Umbilical cord (tissue), 2 donors: ENCODE measurements around the gene C6orf136. TPM values are rescaled to one million over a fixed set of nuclear protein-coding genes. Genes with fewer than 3 reads are reported as not detected.

Experiments used
- DNase-seq: peaks from one replicate; pipeline ENCODE4 v3.0.0-alpha.2; 2015; ENCODE audit warnings: low spot score
- total RNA-seq: library from RNA; depleted of rRNA; stranded (reverse); fragments of >200 nt; gene quantifications from one replicate; pipeline ENCODE4 v1.2.3, GENCODE V29; 2014; ENCODE audit warnings: low replicate concordance; ENCODE audit not compliant: insufficient read depth

C6orf136 gene
- total RNA-seq, 1 donor from 2014 or later, result 11.8 TPM

GRCh38 chr6:30686009-30686907, 39.3 kb downstream of the C6orf136 start, which contains the start of gene PPP1R18:
Gene PPP1R18, minus strand, starts transcription at chr6:30686645. Its CDS starts 627 bp downstream, at chr6:30686018.
- DNase-seq, result peak; percentile 84

DNA sequence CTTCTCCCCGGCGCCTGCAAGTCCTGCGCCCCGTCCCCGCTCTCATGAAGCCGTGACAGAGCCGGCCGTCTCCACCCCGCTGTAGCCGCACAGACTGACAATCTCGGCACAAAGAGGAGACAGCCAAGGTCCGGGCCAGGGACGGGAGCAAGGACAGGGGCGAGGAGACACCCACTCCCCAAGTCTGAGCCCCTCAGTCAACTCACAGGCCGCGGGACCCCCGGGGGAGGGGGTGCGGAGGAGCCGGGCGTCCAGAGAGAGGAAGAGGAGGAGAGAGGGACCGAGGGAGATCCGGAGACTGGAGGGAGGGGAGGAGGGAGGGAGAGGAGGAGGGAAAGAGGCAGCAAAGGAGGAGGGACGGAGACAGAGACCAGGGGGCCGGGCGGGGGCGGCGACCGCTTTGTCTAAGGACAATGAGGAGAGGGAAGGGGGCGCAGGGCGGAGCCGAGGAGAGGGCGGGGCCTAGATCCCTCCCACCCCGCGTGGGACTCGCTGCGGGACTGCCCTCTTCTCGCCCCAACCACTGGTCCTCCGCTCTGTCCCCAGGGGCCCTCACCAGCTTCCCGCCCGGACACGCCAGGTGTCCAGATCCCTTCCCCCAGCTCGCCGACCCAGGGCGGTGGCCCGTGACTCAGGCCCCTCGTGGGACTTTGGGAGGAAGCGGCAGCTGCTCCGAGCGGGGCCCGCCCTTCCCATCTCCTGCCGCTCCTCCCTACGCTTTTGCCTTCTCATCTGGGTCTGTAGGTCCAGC, 40.1 kb downstream of the C6orf136 start:
- peak; percentile 96 for DNase-seq

DNA sequence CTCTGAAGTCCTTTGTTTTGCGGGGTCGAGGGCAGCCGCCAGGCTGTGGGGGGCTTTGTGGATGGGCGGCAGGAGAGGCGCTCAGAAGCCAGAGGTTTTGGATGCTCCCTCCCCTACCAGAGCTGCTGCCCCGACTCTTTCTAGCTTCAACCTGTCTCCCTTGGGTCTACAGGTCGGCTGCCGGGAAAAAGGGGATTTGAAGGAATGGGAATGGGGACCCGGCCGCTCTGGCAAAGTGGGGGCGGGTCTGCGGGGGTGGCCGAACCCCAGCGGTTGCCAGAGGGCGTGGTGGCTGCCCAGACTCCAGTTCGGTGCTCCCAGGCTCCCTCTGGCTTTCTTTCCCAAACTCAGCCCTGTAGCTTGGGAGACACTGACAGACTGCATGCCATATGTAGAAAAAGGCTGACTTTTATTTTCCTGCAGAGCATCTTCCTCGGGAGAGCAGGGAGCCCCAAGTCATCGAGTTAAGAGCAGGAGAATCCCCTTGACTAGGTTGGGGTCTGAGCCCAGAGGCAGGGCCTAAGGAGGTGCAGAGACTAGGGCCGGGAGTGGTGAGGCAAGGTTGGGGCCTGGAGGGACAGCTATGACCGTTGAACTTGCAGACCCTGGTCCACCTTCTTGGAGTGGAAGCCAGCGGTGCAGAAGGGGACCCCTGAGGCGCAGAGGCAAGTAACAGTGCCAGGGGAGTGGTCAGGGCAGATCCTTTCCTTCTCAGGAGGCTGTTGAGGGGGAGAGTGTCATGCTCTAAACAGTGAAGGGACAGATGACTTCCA, 40.9 kb downstream of the C6orf136 start:
- DNase-seq, result peak; percentile 70

DNA sequence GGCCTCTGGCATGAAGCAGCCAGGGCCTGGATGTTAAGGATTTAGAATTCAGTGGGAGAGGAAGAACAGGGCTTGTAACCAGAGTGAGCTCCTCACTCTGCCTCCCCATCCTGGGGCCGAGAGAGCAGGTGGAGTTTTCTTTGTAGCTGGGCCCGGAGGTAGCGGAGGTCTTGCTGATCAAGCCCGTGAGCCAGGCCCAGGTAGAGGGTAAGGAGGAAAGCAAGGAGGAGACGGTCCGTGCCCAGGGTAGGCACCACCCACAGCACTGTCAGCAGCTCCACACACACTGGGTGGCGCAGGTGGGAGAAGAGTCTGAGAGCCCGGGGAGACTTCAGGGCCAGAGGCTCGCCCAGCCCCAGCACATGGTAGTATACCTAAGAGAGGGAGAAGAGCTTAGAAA, 41.6 kb downstream of the C6orf136 start:
- no peak for DNase-seq

GRCh38 chr6:30689022-30689865, 42.3 kb downstream of the C6orf136 start:
- DNase-seq, result no peak

- DNase-seq, result no peak
These were observed 43.1 kb downstream of the C6orf136 start for GRCh38 chr6:30689985-30690384.

DNA sequence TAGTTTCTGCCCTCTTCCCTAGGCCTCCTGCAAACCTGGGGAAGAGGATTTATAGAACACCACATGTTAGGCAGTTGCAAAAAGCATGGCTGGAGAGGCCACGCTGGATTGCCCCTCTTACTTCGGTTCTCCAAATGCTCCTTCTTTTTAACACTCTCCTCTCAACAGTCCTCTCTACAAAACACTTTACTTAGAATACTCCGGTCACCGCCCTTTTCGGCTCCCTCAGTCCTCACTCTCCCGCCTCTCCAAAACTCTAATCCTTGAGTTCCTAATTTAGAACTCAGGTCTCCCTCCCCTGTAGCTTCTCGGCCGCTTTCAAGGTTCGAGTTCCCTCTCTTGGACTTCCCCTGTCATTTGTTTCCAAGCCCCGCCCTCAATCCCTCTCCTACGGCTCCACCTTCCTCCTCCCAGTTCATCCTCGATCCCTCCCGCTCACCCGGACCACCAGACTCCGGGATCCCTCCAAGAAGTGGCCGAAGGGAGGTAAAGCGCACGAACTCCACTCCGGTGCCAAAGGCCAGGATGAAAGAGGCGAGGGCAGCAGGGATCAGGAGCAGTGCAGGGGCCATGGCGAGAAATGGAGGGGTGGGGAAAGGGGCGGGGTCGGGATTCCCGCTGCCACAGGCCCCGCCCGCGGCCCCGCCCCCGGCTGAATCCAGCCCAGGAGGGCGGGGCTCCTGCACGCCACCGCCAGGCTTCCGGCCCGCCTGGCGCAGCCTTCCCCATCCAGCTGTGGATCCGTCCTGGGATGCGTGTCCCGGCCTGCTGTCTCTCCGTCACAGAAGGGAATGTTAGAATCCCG, 43.7 kb downstream of the C6orf136 start, which contains the start of gene NRM:
Gene NRM (minus strand): TSS at position 582 of the 805 bp plus-strand sequence. CDS start 10 bp downstream, at position 572.
- DNase-seq, result peak; percentile 96

- peak; percentile 18 for DNase-seq
These were observed 44.4 kb downstream of the C6orf136 start for GRCh38 chr6:30691208-30691847.

DNA sequence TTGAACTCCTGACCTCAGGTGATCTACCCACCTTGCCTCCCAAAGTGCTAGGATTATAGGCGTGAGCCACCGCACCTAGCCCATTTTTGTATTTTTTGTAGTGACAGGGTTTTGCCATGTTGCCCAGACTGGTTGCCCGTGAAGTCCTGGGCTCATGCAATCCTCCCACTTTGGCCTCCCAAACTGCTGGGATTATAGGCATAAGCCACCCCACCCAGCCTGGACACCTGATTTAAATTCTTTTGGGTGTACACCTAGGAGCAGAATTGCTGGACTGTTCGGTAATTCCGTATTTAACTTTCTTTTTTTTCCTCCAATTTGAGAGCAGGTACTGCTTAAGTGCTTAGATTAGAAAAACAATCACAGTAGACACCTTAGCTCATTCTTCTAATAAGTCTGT, 49.5 kb downstream of the C6orf136 start:
- no peak for DNase-seq

DNA sequence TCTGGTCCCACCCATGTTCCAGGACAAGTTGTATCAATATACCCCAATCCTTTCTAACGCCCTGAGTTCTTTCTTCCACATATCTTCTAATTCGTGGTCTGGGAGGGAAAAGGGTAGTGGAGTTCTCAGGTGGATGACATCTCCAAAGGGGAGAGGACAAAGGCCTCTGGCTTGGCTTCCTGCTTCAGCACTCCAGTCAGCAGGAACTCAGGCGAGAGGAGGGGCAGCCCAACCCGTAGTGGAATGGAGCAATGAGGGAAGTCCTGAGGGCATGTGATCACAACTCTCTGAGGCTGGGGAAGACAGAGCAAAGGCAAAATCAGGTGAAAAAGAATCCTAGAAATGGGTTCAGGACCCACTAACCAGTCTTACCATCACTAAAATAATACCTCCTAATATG, 53.4 kb downstream of the C6orf136 start:
- DNase-seq, result no peak

Other genes with a start within 250 kb of the C6orf136 start
- gene HLA-E, start 157.6 kb upstream of the C6orf136 start, total RNA-seq, result 186 TPM
- gene GNL1, start 90.6 kb upstream of the C6orf136 start, total RNA-seq, result 25.3 TPM
- 5.1 TPM for gene PRR3, start 89.8 kb upstream of the C6orf136 start, total RNA-seq
- 27.2 TPM for gene ABCF1, start 75.7 kb upstream of the C6orf136 start, total RNA-seq
- 11.3 TPM for gene PPP1R10, start 29.9 kb upstream of the C6orf136 start, total RNA-seq
- 18.8 TPM for gene MRPS18B, start 29.3 kb upstream of the C6orf136 start, total RNA-seq
- gene ATAT1, start 20.3 kb upstream of the C6orf136 start, total RNA-seq, result 1.9 TPM
- 19.5 TPM for gene DHX16, start 25.9 kb downstream of the C6orf136 start, total RNA-seq
- 20.9 TPM for gene PPP1R18, start 39.5 kb downstream of the C6orf136 start, total RNA-seq
- 4.3 TPM for gene NRM, start 43.9 kb downstream of the C6orf136 start, total RNA-seq
- 14.9 TPM for gene MDC1, start 70.1 kb downstream of the C6orf136 start, total RNA-seq
- gene TUBB, start 73.2 kb downstream of the C6orf136 start, total RNA-seq, result 174 TPM
- 46.7 TPM for gene FLOT1, start 95.6 kb downstream of the C6orf136 start, total RNA-seq
- gene IER3, start 97.4 kb downstream of the C6orf136 start, total RNA-seq, result 70.1 TPM
- gene DDR1, start 237.4 kb downstream of the C6orf136 start, total RNA-seq, result 19.0 TPM